Neuronal stem cell (in vitro differentiated cells): ENCODE results near the gene SCAMP1.
A peak's percentile ranks its signal among the peaks of the same experiment; 100 is the strongest.

Source experiments
- DNase-seq: peaks from one replicate; pipeline ENCODE4 v3.0.0-alpha.2; 2013; ENCODE audit warnings: low spot score
- H2AFZ ChIP-seq: one replicate; pipeline ENCODE4 v1.6.1; 2013; ENCODE audit warnings: mild to moderate bottlenecking, low read length, inconsistent platforms
- H2AK5ac ChIP-seq: 2 replicates; pipeline ENCODE4 v1.6.1; 2013; ENCODE audit warnings: low read depth, mild to moderate bottlenecking, inconsistent platforms, low read length, moderate library complexity, mixed read lengths
- H2BK120ac ChIP-seq: 2 replicates; pipeline ENCODE4 v1.6.1; 2013; ENCODE audit warnings: low read depth, mild to moderate bottlenecking, inconsistent platforms, low read length, moderate library complexity, mixed read lengths
- H2BK12ac ChIP-seq: one replicate; pipeline ENCODE4 v1.6.1; 2013; ENCODE audit warnings: low read length, inconsistent platforms
- H2BK15ac ChIP-seq: 2 replicates; pipeline ENCODE4 v1.6.1; 2013; ENCODE audit warnings: mild to moderate bottlenecking, low read length, inconsistent platforms, mixed read lengths
- H2BK5ac ChIP-seq: one replicate; pipeline ENCODE4 v1.6.1; 2013; ENCODE audit warnings: inconsistent platforms, mild to moderate bottlenecking, low read length, moderate library complexity
- H3K14ac ChIP-seq: one replicate; pipeline ENCODE4 v1.6.1; 2013; ENCODE audit warnings: low read length, inconsistent platforms
- H3K18ac ChIP-seq: 2 replicates; pipeline ENCODE4 v1.6.1; 2013; ENCODE audit warnings: low read length, inconsistent platforms
- H3K23ac ChIP-seq: 2 replicates; pipeline ENCODE4 v1.6.1; 2013; ENCODE audit warnings: low read depth, mild to moderate bottlenecking, mixed read lengths, low read length, inconsistent platforms; ENCODE audit not compliant: poor library complexity
- H3K27ac ChIP-seq: replicated peaks from 3 replicates; pipeline ENCODE4 v1.5.1; 2013; ENCODE audit warnings: low read length, inconsistent platforms
- H3K27me3 ChIP-seq, 3 experiments: 2 replicates each; pipeline ENCODE4 v1.6.1; 2013; ENCODE audit warnings: low read length in 3 of 3, mild to moderate bottlenecking in 2 of 3, inconsistent platforms in 1 of 3, low read depth in 1 of 3, mixed read lengths in 1 of 3, moderate library complexity in 1 of 3; ENCODE audit not compliant: control insufficient read depth in 3 of 3, insufficient read depth in 3 of 3
- H3K36me3 ChIP-seq, 2 donors: replicated peaks in 1 of 2; 2 replicates each; pipeline ENCODE4 v1.6.1; 2013; ENCODE audit warnings: low read length in 2 of 2; ENCODE audit not compliant: control insufficient read depth in 2 of 2, insufficient read depth in 2 of 2
- H3K4ac ChIP-seq: 2 replicates; pipeline ENCODE4 v1.6.1; 2013; ENCODE audit warnings: inconsistent platforms, mild to moderate bottlenecking, low read length, moderate library complexity
- H3K4me1 ChIP-seq, 2 donors: 1 replicate in 1 of 2; 2 replicates in 1 of 2; pipeline ENCODE4 v1.6.1; 2013; ENCODE audit warnings: low read length in 2 of 2, low read depth in 1 of 2; ENCODE audit not compliant: control insufficient read depth in 2 of 2, insufficient read depth in 1 of 2
- H3K4me2 ChIP-seq: one replicate; pipeline ENCODE4 v1.6.1; 2013; ENCODE audit warnings: mild to moderate bottlenecking, low read length, inconsistent platforms; ENCODE audit not compliant: insufficient read depth, poor library complexity, severe bottlenecking
- H3K4me3 ChIP-seq, 2 donors: 2 replicates each; pipeline ENCODE4 v1.5.1; 2013; ENCODE audit warnings: low read length in 2 of 2, mild to moderate bottlenecking in 2 of 2, inconsistent platforms in 1 of 2, moderate library complexity in 1 of 2
- H3K79me1 ChIP-seq: one replicate; pipeline ENCODE4 v1.6.1; 2013; ENCODE audit warnings: low read depth, mild to moderate bottlenecking, inconsistent platforms, low read length, moderate library complexity
- H3K9ac ChIP-seq: one replicate; pipeline ENCODE4 v1.6.1; 2013; ENCODE audit warnings: mild to moderate bottlenecking, low read depth, low read length, inconsistent platforms; ENCODE audit not compliant: poor library complexity
- H3K9me3 ChIP-seq, 2 donors: replicated peaks in 1 of 2; 2 replicates each; pipeline versions ENCODE3 to v1.6.1; 2013; ENCODE audit warnings: low read length in 2 of 2, mild to moderate bottlenecking in 2 of 2, inconsistent platforms in 1 of 2, low read depth in 1 of 2, mixed read lengths in 1 of 2, moderate library complexity in 1 of 2; ENCODE audit not compliant: control insufficient read depth in 2 of 2, insufficient read depth in 1 of 2
- H4K8ac ChIP-seq: one replicate; pipeline ENCODE4 v1.6.1; 2013; ENCODE audit warnings: low read depth, mild to moderate bottlenecking, inconsistent platforms, low read length, moderate library complexity
- H4K91ac ChIP-seq: one replicate; pipeline ENCODE4 v1.6.1; 2013; ENCODE audit warnings: low read length, low read depth, mild to moderate bottlenecking, inconsistent platforms; ENCODE audit not compliant: poor library complexity
- WGBS, 2 donors: extraction: QIAGEN DNeasy Blood & Tissue Kit; methylation state at CpG; one replicate each; pipeline ENCODE4 v1.1.7; 2013; ENCODE audit warnings: missing lambda C conversion rate in 2 of 2, mixed read lengths in 1 of 2; ENCODE audit not compliant: insufficient read length in 2 of 2, insufficient replicate concordance in 1 of 2; ENCODE audit errors: extremely low coverage in 2 of 2; 5-methylcytosine and 5-hydroxymethylcytosine counted together

Gene SCAMP1

GRCh38 chr5:78508186-78508765 lies 147.9 kb downstream of the SCAMP1 start:
- Histone ChIP-seq H3K79me1 (peaks cover 1% of the 10 kb centered on the region), H2BK12ac (no peak overlapping the region), H3K4me2 (no peak overlapping the region), H2BK120ac (no peak overlapping the region), H3K27ac (no peak overlapping the region), H3K4me1 (peaks cover 9 to 30% of the 10 kb centered on the region in 2 donors), H2AK5ac (no peak overlapping the region), H3K4me3 (no peak overlapping the region), H3K23ac (no peak overlapping the region), H3K14ac (no peak overlapping the region), H3K18ac (no peak overlapping the region), H3K27me3 (no peaks in the 10 kb centered on the region), H4K91ac (no peak overlapping the region), H4K8ac (no peak overlapping the region), H2BK5ac (no peak overlapping the region), H3K36me3 (no peaks in the 10 kb centered on the region), H2BK15ac (no peak overlapping the region), H2AFZ (no peak overlapping the region), H3K4ac (no peak overlapping the region), H3K9me3 (no peaks in the 10 kb centered on the region), H3K9ac (no peak overlapping the region)
- DNase-seq = no peak
- WGBS, 2 donors = no CpG with 5 or more reads among the region's 3 CpGs

- no peak for DNase-seq
- Histone ChIP-seq H3K4ac (no peak overlapping the region), H3K9me3 (peaks cover 2% of the 10 kb centered on the region in 2 donors), H2BK120ac (no peak overlapping the region), H2AK5ac (peak overlapping the region; percentile 76), H3K4me2 (no peak overlapping the region), H2AFZ (no peak overlapping the region), H4K91ac (no peak overlapping the region), H3K23ac (peak overlapping the region; percentile 36), H3K4me3 (no peak overlapping the region), H3K14ac (no peak overlapping the region), H3K4me1 (peaks cover 9 to 30% of the 10 kb centered on the region in 2 donors), H4K8ac (no peak overlapping the region), H2BK15ac (peak overlapping the region; percentile 8), H2BK12ac (no peak overlapping the region), H3K36me3 (no peaks in the 10 kb centered on the region), H3K27ac (no peak overlapping the region), H3K9ac (no peak overlapping the region), H2BK5ac (no peak overlapping the region), H3K18ac (no peak overlapping the region), H3K27me3 (no peaks in the 10 kb centered on the region), H3K79me1 (peaks cover 1% of the 10 kb centered on the region)
- WGBS, 2 donors = no CpG with 5 or more reads among the region's 18 CpGs
These were observed 148.9 kb downstream of the SCAMP1 start for GRCh38 chr5:78509145-78509865.

- Histone ChIP-seq H3K36me3 (no peaks in the 10 kb centered on the region), H3K79me1 (peaks cover 1% of the 10 kb centered on the region), H3K18ac (peak overlapping the region; percentile 46), H2BK12ac (no peak overlapping the region), H3K27ac (no peak overlapping the region), H3K4me2 (peak overlapping the region; percentile 51), H3K4ac (no peak overlapping the region), H2BK120ac (no peak overlapping the region), H3K14ac (peak overlapping the region; percentile 23), H2AK5ac (peak overlapping the region; percentile 76), H3K23ac (peak overlapping the region; percentile 36), H4K91ac (no peak overlapping the region), H3K9ac (peak overlapping the region; percentile 50), H4K8ac (peak overlapping the region; percentile 56), H3K27me3 (no peaks in the 10 kb centered on the region), H2BK5ac (no peak overlapping the region), H3K4me3 (peak overlapping the region in 1 of 2 donors; percentile 58), H2BK15ac (peak overlapping the region; percentile 8), H2AFZ (no peak overlapping the region), H3K4me1 (peaks cover 9 to 30% of the 10 kb centered on the region in 2 donors), H3K9me3 (peaks cover 2% of the 10 kb centered on the region in 2 donors)
- no CpG with 5 or more reads among the region's 61 CpGs for WGBS, 2 donors
- DNase-seq = no peak
These were observed 149.7 kb downstream of the SCAMP1 start for GRCh38 chr5:78509884-78510769.
